GM18519 (cell line): ENCODE measurements around the gene ALDH18A1.

Experiments used
- ATAC-seq: cut with Tn5 transposase; IDR thresholded peaks from one replicate; pipeline ENCODE4 v1.9.1; 2021; ENCODE audit warnings: mild to moderate bottlenecking, moderate library complexity; ENCODE audit not compliant: unreplicated experiment, low FRiP score

Gene ALDH18A1

GRCh38 chr10:95560278-95561176 lies 96.0 kb downstream of the ALDH18A1 start:
- ATAC-seq = no peak

- ATAC-seq = no peak
These were observed 96.6 kb downstream of the ALDH18A1 start for GRCh38 chr10:95559896-95560277.

GRCh38 chr10:95559471-95559870 lies 97.0 kb downstream of the ALDH18A1 start:
- no peak for ATAC-seq

- no peak for ATAC-seq
These were observed 97.8 kb downstream of the ALDH18A1 start for GRCh38 chr10:95558593-95559320.

- no peak for ATAC-seq
These were observed 99.3 kb downstream of the ALDH18A1 start for GRCh38 chr10:95556994-95557767.
